Vagina (tissue), 2 donors: ENCODE data around the gene H1-8. TPM values are rescaled to one million over a fixed set of nuclear protein-coding genes. Genes with fewer than 3 reads are reported as not detected.

Experiments
- DNase-seq, 2 donors: peaks; one replicate each; pipeline ENCODE4 v3.0.0-alpha.2; 2017; ENCODE audit errors: extremely low spot score in 2 of 2
- H3K27ac ChIP-seq: fragments of 200-600 bp; sonication (generic); one replicate; pipeline ENCODE4 v1.5.1; 2019
- H3K27me3 ChIP-seq: fragments of 200-600 bp; sonication (generic); one replicate; pipeline ENCODE4 v1.5.1; 2019
- H3K36me3 ChIP-seq, 2 donors: fragments of 200-600 bp; sonication (generic); one replicate each; pipeline ENCODE4 v1.5.1; 2017 to 2019
- H3K4me1 ChIP-seq: fragments of 200-600 bp; sonication (generic); one replicate; pipeline ENCODE4 v1.5.1; 2019
- H3K4me3 ChIP-seq, 2 donors: fragments of 200-600 bp; sonication (generic); 1 replicate in 1 of 2; 2 replicates in 1 of 2; pipeline ENCODE4 v1.5.1; 2016 to 2019
- H3K9me3 ChIP-seq: fragments of 200-600 bp; sonication (generic); one replicate; pipeline ENCODE4 v1.5.1; 2019
- CTCF ChIP-seq, 3 experiments: fragments of 450-650 bp in 2 of 3; fragments of 200-600 bp in 1 of 3; sonication (generic) in 1 of 3; IDR thresholded peaks; one replicate each; pipeline ENCODE4 v1.5.1; 2017 to 2019; ENCODE audit warnings: antibody characterized with exemption in 3 of 3, mild to moderate bottlenecking in 2 of 3, moderate library complexity in 2 of 3
- POLR2A ChIP-seq, 2 donors: fragments of 450-650 bp; IDR thresholded peaks; one replicate each; pipeline ENCODE4 v1.6.1; 2017; ENCODE audit warnings: antibody characterized with exemption in 2 of 2, mild to moderate bottlenecking in 2 of 2, moderate library complexity in 2 of 2
- POLR2AphosphoS5 ChIP-seq, 2 donors: sonication (generic); formaldehyde crosslinking; IDR thresholded peaks; one replicate each; pipeline ENCODE4 v1.9.0; 2017; ENCODE audit warnings: antibody characterized with exemption in 2 of 2, mild to moderate bottlenecking in 2 of 2, low read depth in 1 of 2; ENCODE audit not compliant: insufficient read depth in 1 of 2
- intact Hi-C: fragments of 100-400 bp; cut with DNase I; formaldehyde crosslinking; loops from one replicate; pipeline ENCODE4 v1.15.1; 2023
- total RNA-seq: library from RNA; depleted of rRNA; stranded (reverse); fragments of >200 nt; gene quantifications from one replicate; pipeline ENCODE4 v1.2.3, GENCODE V29; 2016

H1-8 gene
- total RNA-seq, 1 donor from 2014 or later = not detected

- Histone ChIP-seq H3K4me3 (no peak overlapping the region), H3K9me3 (no peaks in the 10 kb centered on the region), H3K27ac (no peak overlapping the region), H3K36me3 (peaks cover 0 to 44% of the 10 kb centered on the region in 2 donors), H3K4me1 (peaks cover 44% of the 10 kb centered on the region), H3K27me3 (no peaks in the 10 kb centered on the region)
- no peak for TF ChIP-seq CTCF (IDR thresholded peaks at IDR 0.05)
- no peak for TF ChIP-seq POLR2AphosphoS5 (IDR thresholded peaks at IDR 0.05; ENCODE audit: insufficient read depth in 1 of 2, low read depth in 1 of 2)
- DNase-seq = no peak
- intact Hi-C loops = no loop called here
These were observed 38.6 kb downstream of the H1-8 start for GRCh38 chr3:129581623-129582022.

DNA sequence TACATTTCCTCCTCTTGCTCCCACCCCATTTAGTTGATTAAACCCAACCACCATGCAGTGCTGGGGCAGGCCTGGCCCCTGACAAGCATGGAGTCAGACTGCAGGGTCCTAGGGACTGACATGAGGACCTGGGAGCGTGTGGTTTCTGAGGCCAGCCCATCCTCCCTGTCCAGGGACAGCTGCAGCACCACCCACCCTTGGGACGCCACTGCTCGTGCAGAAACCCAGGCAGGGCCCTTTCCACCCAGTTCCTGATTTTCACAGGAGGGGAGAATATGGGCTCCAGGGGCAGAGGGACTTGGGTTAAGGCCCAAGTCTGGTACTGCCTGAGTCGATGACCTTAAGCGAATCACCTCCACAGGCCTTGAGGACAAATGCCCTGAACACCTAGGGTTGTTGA lies 39.8 kb downstream of the H1-8 start:
- no peak overlapping the region for H3K4me3 ChIP-seq
- no peak for TF ChIP-seq POLR2A (IDR thresholded peaks at IDR 0.05)
- TF ChIP-seq POLR2AphosphoS5 (IDR thresholded peaks at IDR 0.05; ENCODE audit: insufficient read depth in 1 of 2, low read depth in 1 of 2) = no peak
- no peak for TF ChIP-seq CTCF (IDR thresholded peaks at IDR 0.05)
- no peak overlapping the region for H3K27ac ChIP-seq
- intact Hi-C loops = no loop called here
- DNase-seq = no peak
- H3K27me3 ChIP-seq = no peaks in the 10 kb centered on the region
- no peaks in the 10 kb centered on the region for H3K9me3 ChIP-seq
- peaks cover 42% of the 10 kb centered on the region for H3K4me1 ChIP-seq
- peaks cover 0 to 44% of the 10 kb centered on the region in 2 donors for H3K36me3 ChIP-seq

GRCh38 chr3:129583289-129583688 lies 40.3 kb downstream of the H1-8 start:
- TF ChIP-seq POLR2A (IDR thresholded peaks at IDR 0.05) (no peak), CTCF (IDR thresholded peaks at IDR 0.05) (no peak), POLR2AphosphoS5 (IDR thresholded peaks at IDR 0.05; ENCODE audit: insufficient read depth in 1 of 2, low read depth in 1 of 2) (no peak)
- Histone ChIP-seq H3K4me1 (peaks cover 42% of the 10 kb centered on the region), H3K4me3 (no peak overlapping the region), H3K27ac (no peak overlapping the region), H3K36me3 (peaks cover 0 to 44% of the 10 kb centered on the region in 2 donors), H3K9me3 (no peaks in the 10 kb centered on the region), H3K27me3 (no peaks in the 10 kb centered on the region)
- intact Hi-C loops = no loop called here
- no peak for DNase-seq

DNA sequence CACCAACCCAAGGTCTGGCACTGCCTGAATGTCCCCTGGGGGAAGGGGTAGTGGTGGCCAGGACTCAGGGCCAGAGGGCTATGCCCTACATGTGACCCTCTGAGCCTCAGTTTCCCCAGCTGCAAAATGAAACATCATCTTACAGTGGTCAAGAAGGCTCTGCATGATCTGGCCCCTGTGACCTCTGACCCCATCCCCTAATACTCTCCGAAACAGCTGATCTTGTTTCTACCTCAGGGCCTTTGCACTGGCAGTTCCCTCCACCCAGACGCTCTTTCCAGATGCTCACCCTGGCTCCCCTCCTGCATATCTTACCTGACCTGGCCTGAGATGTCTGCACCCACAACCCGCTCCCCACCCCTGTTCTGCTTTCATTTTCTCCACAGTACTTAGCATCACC lies 41.7 kb downstream of the H1-8 start:
- Histone ChIP-seq H3K27ac (no peak overlapping the region), H3K4me3 (no peak overlapping the region), H3K4me1 (peaks cover 41% of the 10 kb centered on the region), H3K9me3 (no peaks in the 10 kb centered on the region), H3K36me3 (peaks cover 0 to 44% of the 10 kb centered on the region in 2 donors), H3K27me3 (no peaks in the 10 kb centered on the region)
- no peak for DNase-seq
- intact Hi-C loops = no loop called here
- TF ChIP-seq CTCF (IDR thresholded peaks at IDR 0.05) = no peak
- TF ChIP-seq POLR2AphosphoS5 (IDR thresholded peaks at IDR 0.05; ENCODE audit: insufficient read depth in 1 of 2, low read depth in 1 of 2) = no peak
- no peak for TF ChIP-seq POLR2A (IDR thresholded peaks at IDR 0.05)

DNA sequence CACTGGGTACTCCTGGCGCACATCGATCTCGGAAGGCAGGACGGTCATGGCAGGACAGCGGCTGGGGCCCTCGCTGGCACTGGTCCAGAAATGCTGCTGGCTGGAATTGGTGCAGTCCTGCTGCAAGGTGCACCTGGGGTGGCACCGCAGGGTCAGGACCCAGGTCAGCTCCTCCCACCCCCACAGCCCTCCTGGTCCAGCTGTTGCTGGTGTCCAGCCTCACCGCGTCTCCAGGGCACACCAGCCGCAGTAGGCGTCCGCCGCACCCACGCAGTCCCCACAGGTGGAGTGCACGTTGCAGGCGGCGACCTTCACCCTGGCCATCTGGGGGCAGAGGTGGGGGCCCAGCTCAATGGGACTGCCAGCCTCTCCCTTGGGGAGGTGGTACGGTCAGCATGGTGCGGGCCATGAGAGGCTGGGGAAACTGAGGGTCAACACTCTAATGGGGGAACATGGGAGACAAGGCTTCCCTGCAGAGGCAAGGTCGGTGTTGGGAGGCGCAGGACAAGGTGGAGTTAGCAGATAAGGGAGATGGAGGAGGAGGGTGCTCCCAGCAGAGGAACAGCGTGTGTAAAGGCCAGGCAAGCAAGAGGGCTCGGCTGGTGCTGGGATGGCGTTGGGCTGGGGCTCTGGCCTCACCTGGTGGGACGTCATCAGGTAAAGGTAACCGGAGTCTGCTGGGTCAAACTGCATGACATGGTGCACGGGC lies 43.1 kb downstream of the H1-8 start:
- no peak overlapping the region for H3K4me3 ChIP-seq
- TF ChIP-seq CTCF (IDR thresholded peaks at IDR 0.05) = no peak
- no peak for TF ChIP-seq POLR2AphosphoS5 (IDR thresholded peaks at IDR 0.05; ENCODE audit: insufficient read depth in 1 of 2, low read depth in 1 of 2)
- TF ChIP-seq POLR2A (IDR thresholded peaks at IDR 0.05) = no peak
- intact Hi-C loops = no loop called here
- H3K4me1 ChIP-seq = peaks cover 54% of the 10 kb centered on the region
- H3K9me3 ChIP-seq = no peaks in the 10 kb centered on the region
- peaks cover 0 to 44% of the 10 kb centered on the region in 2 donors for H3K36me3 ChIP-seq
- peak overlapping the region; percentile 78 for H3K27ac ChIP-seq
- no peak for DNase-seq
- H3K27me3 ChIP-seq = no peaks in the 10 kb centered on the region
